Left lung (tissue), 10 donors: Measurements from ENCODE around the gene TCEAL3. TPM values are rescaled to one million over a fixed set of nuclear protein-coding genes. Genes with fewer than 3 reads are reported as not detected.

ENCODE experiments used
- ATAC-seq: fragments of 200-7000 bp; cut with Tn5 transposase; one replicate; pipeline ENCODE4 v1.9.1; 2020; ENCODE audit warnings: moderate library complexity
- DNase-seq, 4 donors: peaks; one replicate each; pipeline ENCODE4 v3.0.0-alpha.2; 2013 to 2020
- H3K27ac ChIP-seq, 2 donors: fragments of 200-600 bp; sonication (generic) in 1 of 2; one replicate each; pipeline versions ENCODE4 v1.5.0 to v1.8.0; 2020 to 2021
- H3K27me3 ChIP-seq, 2 donors: fragments of 200-600 bp; sonication (generic) in 1 of 2; one replicate each; pipeline versions ENCODE4 v1.5.0 to v1.8.0; 2020 to 2021
- H3K36me3 ChIP-seq, 2 donors: fragments of 200-600 bp; sonication (generic) in 1 of 2; one replicate each; pipeline versions ENCODE4 v1.5.0 to v1.8.0; 2020 to 2021
- H3K4me1 ChIP-seq, 2 donors: fragments of 200-600 bp; one replicate each; pipeline ENCODE4 v1.8.0; 2021
- H3K4me3 ChIP-seq, 2 donors: fragments of 200-600 bp; sonication (generic) in 1 of 2; one replicate each; pipeline versions ENCODE4 v1.5.0 to v1.8.0; 2020 to 2021; ENCODE audit warnings: mild to moderate bottlenecking in 1 of 2
- H3K9me3 ChIP-seq, 2 donors: fragments of 200-600 bp; sonication (generic) in 1 of 2; one replicate each; pipeline versions ENCODE4 v1.5.0 to v1.8.0; 2020 to 2021
- intact Hi-C, 2 donors: fragments of 100-400 bp; cut with DNase I; formaldehyde crosslinking; loops; one replicate each; pipeline versions ENCODE4 v1.11.2 to v1.14.2; 2022
- polyA plus RNA-seq, 6 donors: library from polyadenylated mRNA; unstranded; fragments of 120-200 nt; gene quantifications; one replicate each; pipeline ENCODE4 v1.2.1, GENCODE V29; 2013; ENCODE audit not compliant: insufficient read length in 6 of 6
- total RNA-seq, 2 donors: library from RNA; stranded (reverse); fragmentation: NEBNext Ultra II Directional; extraction: Animal tissue kit (Norgen Biotek cat#: 25700); gene quantifications; one replicate each; pipeline ENCODE4 v1.2.1, GENCODE V29; 2021
- TF ChIP-seq, protein P1 (sequence below), 2 donors: fragments of 200-600 bp; sonication (generic) in 1 of 2; IDR thresholded peaks; one replicate each; pipeline versions ENCODE4 v1.5.0 to v1.8.0; 2021; ENCODE audit warnings: antibody characterized with exemption in 2 of 2
- donor health status: DM: no; HTN: yes; CAD: no.
- donor health status: DM: no; HTN: no; CAD: no.

TCEAL3 gene
- total and polyA plus RNA-seq, 8 donors: 20.8 to 30.4 (median 25.6) TPM

DNA sequence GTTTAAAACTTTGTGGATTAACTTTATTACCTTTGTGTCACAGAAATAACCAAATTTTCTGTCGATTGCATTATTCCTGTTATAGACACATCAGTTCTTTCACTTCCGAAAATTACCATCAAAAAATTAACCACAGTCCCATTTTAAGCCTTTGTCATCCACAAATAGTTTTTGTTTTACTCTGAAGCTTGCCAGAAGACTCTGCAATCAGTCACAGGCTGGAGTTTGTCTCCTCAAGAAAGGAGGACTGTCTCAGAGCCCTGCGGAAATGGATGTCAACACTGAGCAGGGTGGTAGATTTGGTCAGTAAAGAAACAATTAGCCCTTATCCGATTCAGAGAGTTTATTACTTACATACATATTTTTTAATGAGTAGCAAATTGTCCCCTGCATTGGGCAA, 42.6 kb upstream of the TCEAL3 start:
- no peak overlapping the region for H3K27ac ChIP-seq
- TF ChIP-seq, protein P1, sequence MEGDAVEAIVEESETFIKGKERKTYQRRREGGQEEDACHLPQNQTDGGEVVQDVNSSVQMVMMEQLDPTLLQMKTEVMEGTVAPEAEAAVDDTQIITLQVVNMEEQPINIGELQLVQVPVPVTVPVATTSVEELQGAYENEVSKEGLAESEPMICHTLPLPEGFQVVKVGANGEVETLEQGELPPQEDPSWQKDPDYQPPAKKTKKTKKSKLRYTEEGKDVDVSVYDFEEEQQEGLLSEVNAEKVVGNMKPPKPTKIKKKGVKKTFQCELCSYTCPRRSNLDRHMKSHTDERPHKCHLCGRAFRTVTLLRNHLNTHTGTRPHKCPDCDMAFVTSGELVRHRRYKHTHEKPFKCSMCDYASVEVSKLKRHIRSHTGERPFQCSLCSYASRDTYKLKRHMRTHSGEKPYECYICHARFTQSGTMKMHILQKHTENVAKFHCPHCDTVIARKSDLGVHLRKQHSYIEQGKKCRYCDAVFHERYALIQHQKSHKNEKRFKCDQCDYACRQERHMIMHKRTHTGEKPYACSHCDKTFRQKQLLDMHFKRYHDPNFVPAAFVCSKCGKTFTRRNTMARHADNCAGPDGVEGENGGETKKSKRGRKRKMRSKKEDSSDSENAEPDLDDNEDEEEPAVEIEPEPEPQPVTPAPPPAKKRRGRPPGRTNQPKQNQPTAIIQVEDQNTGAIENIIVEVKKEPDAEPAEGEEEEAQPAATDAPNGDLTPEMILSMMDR (IDR thresholded peaks at IDR 0.05): no peak

DNA sequence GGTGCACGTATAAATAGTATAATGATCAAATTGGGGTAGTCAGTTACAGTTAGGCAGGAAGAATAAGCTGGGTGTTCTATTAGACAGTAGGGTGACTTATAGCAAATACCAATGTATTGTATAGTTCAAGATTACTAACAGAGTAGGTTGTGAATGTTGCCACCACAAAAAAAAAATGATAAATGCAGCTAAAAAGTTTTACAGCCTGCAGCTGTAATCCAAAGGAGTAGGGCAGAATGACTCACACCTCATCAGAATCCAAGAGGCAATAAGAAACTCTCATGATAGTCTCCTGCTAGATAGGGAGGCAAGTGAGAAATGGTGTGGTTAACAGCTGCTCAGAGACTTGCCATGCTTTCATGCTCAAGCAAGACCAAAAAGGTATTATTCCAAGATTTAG, 42.0 kb upstream of the TCEAL3 start:
- DNase-seq (no peak), ATAC-seq (peak; percentile 52)
- no peaks in the 10 kb centered on the region for H3K27me3 ChIP-seq
- no peaks in the 10 kb centered on the region for H3K9me3 ChIP-seq
- no peak overlapping the region for H3K27ac ChIP-seq
- no peak overlapping the region for H3K4me3 ChIP-seq
- no peaks in the 10 kb centered on the region for H3K36me3 ChIP-seq
- TF ChIP-seq, protein P1 (IDR thresholded peaks at IDR 0.05): no peak
- no peaks in the 10 kb centered on the region for H3K4me1 ChIP-seq
- intact Hi-C loops: no loop called here

More for the DNA sequence above, 42.6 kb upstream of the TCEAL3 start:
- no peaks in the 10 kb centered on the region for H3K4me1 ChIP-seq
- DNase-seq: no peak
- H3K4me3 ChIP-seq: no peak overlapping the region
- H3K27me3 ChIP-seq: no peaks in the 10 kb centered on the region
- no peak for ATAC-seq
- H3K36me3 ChIP-seq: no peaks in the 10 kb centered on the region
- no peaks in the 10 kb centered on the region for H3K9me3 ChIP-seq
- intact Hi-C loops: no loop called here

DNA sequence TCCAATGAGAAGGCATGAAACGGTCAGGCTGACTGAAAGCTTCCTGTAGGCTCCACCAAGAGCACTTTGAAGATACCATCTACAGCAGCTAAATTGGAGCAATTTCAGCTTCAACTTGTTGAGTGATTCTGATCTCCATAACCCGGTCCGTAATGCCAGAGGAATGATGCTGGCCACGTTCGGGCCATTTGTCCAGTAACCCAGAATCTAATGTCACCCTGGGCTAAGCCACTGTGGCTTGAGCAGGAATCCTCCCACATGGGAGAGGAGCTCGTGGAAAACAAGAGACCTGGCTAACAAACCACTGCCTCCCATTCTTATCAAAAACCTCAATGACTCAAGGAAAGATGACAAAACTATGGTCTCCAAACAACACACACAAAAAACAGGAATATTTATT, 36.6 kb upstream of the TCEAL3 start:
- intact Hi-C loops: no loop called here
- ATAC-seq: no peak
- Histone ChIP-seq H3K27me3 (no peaks in the 10 kb centered on the region), H3K4me3 (no peak overlapping the region), H3K9me3 (no peaks in the 10 kb centered on the region), H3K27ac (no peak overlapping the region), H3K4me1 (no peaks in the 10 kb centered on the region), H3K36me3 (no peaks in the 10 kb centered on the region)
- TF ChIP-seq, protein P1 (IDR thresholded peaks at IDR 0.05): no peak
- no peak for DNase-seq

DNA sequence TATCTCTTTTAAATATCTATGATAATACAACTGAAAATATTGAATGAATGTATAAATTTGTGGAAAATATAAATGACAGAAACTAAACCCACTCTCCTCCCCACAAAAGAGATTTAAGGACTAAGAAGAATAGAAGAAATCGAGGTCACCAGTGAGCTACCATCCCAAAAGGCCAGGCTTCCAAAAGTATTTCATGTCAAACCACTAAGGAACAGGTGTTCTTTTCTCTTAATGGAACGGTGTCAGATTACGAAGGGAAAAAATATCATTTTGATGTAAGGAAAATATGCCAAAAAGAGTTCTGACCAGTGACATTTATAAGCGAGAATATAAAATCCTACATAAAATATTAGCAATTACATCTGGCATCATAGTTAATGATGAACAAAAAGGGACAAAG, 36.0 kb upstream of the TCEAL3 start:
- Histone ChIP-seq H3K27ac (no peak overlapping the region), H3K36me3 (no peaks in the 10 kb centered on the region), H3K27me3 (no peaks in the 10 kb centered on the region), H3K4me3 (no peak overlapping the region), H3K4me1 (no peaks in the 10 kb centered on the region), H3K9me3 (no peaks in the 10 kb centered on the region)
- DNase-seq (no peak), ATAC-seq (no peak)
- TF ChIP-seq, protein P1 (IDR thresholded peaks at IDR 0.05): no peak
- intact Hi-C loops: no loop called here

DNA sequence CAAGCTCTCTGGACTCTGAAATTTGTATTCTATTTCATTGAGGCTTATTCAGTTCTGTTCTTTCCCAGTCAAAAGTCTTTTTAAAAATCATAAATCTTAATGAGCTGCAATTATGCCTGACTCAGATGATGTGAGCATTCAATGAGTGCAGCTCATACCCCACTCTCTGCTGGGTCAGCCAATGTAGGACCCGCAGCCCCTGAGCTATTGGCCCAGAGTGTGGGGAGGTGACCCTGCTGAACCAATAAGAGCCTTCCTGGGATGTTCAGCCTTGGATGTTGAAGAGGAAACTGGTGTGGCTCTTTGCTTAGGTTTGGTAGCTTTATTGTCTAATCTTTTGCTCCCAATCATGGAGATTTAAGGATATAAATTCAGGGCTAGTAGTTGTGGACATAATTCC, 34.6 kb upstream of the TCEAL3 start:
- Histone ChIP-seq H3K27me3 (no peaks in the 10 kb centered on the region), H3K4me3 (no peak overlapping the region), H3K36me3 (no peaks in the 10 kb centered on the region), H3K9me3 (no peaks in the 10 kb centered on the region), H3K4me1 (no peaks in the 10 kb centered on the region), H3K27ac (no peak overlapping the region)
- intact Hi-C loops: no loop called here
- DNase-seq (no peak), ATAC-seq (no peak)
- TF ChIP-seq, protein P1 (IDR thresholded peaks at IDR 0.05): no peak
